Measurements from ENCODE around the gene DNAH5. TPM values are rescaled to one million over a fixed set of nuclear protein-coding genes. Genes with fewer than 3 reads are reported as not detected.

DNAH5 gene
- total RNA-seq, 1 experiment from 2014 or later: 9.7 TPM

DNA sequence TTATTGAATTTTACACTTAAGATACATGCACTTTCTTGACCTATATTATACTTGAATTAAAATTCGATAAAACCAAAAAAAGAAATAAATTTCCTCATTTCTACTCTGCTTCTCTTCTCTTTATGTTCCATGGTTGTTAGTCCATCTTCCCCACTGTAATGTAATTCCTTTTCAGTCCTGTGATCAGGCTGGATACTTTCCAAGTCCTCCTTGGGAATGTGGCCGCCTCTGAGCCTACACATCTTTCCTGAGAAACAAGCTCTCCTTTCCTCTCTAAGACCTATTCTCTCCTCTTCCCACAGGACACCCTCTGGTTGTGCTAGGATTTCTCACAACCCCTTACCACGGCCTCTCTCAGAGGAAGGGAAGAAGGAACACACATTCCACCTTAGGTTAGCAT, 285.1 kb downstream of the DNAH5 start:
- Histone ChIP-seq H3F3A (ENCODE audit: insufficient read depth, low read depth) (no peaks in the 10 kb centered on the region), H3K36me3 (ENCODE audit: low read depth) (no peaks in the 10 kb centered on the region), H3K79me2 (ENCODE audit: low read depth) (no peaks in the 10 kb centered on the region), H2AFZ (no peak overlapping the region), H4K20me1 (ENCODE audit: insufficient read depth) (no peaks in the 10 kb centered on the region), H3K9me2 (ENCODE audit: insufficient read depth) (no peaks in the 10 kb centered on the region), H3K27ac (no peak overlapping the region), H3K4me2 (no peak overlapping the region), H3K4me3 (no peak overlapping the region), H3K4me1 (replicated peaks; ENCODE audit: insufficient read depth) (no peaks in the 10 kb centered on the region), H3K9me3 (ENCODE audit: insufficient read depth, low read depth) (no peaks in the 10 kb centered on the region; the same call in 1 of the 2 replicates), H3K27me3 (ENCODE audit: insufficient read depth, low read depth) (no peaks in the 10 kb centered on the region)
- intact Hi-C loops (cut with micrococcal nuclease; ENCODE audit: unreplicated experiment): no loop called here
- no peak for DNase-seq
- POLR2A ChIA-PET (ENCODE audit: unreplicated experiment): no interaction called here
- TF ChIP-seq, protein P1, sequence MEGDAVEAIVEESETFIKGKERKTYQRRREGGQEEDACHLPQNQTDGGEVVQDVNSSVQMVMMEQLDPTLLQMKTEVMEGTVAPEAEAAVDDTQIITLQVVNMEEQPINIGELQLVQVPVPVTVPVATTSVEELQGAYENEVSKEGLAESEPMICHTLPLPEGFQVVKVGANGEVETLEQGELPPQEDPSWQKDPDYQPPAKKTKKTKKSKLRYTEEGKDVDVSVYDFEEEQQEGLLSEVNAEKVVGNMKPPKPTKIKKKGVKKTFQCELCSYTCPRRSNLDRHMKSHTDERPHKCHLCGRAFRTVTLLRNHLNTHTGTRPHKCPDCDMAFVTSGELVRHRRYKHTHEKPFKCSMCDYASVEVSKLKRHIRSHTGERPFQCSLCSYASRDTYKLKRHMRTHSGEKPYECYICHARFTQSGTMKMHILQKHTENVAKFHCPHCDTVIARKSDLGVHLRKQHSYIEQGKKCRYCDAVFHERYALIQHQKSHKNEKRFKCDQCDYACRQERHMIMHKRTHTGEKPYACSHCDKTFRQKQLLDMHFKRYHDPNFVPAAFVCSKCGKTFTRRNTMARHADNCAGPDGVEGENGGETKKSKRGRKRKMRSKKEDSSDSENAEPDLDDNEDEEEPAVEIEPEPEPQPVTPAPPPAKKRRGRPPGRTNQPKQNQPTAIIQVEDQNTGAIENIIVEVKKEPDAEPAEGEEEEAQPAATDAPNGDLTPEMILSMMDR (conservative IDR thresholded peaks at IDR 0.05): no peak
- TF ChIP-seq EZH2 (IDR thresholded peaks at IDR 0.05; ENCODE audit: low read depth): no peak
- CTCF ChIA-PET: interaction anchor here (0.6 kb wide), 1 partner anchor 576 kb away, joined by 3 read pairs; no protein-coding TSS in a partner anchor
- BruUV-seq (replicated peaks): no TSS peak

DNA sequence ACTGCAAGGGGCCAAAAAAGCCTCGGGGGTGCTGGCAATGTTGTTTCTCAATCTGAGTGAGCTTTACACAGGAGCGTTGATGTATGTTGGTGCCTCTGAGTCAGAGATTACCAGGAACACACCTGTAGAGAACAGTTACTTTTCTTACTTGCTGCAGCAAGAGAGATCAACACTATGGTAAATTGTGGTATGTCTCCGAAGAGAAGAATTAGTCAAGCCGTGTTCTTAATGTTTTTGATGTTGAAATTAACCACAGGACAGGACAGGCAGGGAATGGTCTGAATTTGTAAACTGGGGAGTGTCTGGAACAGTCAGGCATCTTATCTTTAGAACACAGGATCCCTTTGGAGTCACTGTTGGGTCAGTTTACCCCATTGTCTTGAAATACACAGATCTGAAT, 285.7 kb downstream of the DNAH5 start:
- Histone ChIP-seq H3K36me3 (ENCODE audit: low read depth) (no peaks in the 10 kb centered on the region), H4K20me1 (ENCODE audit: insufficient read depth) (no peaks in the 10 kb centered on the region), H2AFZ (no peak overlapping the region), H3K4me1 (replicated peaks; ENCODE audit: insufficient read depth) (no peaks in the 10 kb centered on the region), H3K79me2 (ENCODE audit: low read depth) (no peaks in the 10 kb centered on the region), H3K9me2 (ENCODE audit: insufficient read depth) (no peaks in the 10 kb centered on the region), H3K4me3 (no peak overlapping the region), H3K27me3 (ENCODE audit: insufficient read depth, low read depth) (no peaks in the 10 kb centered on the region), H3K9me3 (ENCODE audit: insufficient read depth, low read depth) (no peaks in the 10 kb centered on the region; the same call in 1 of the 2 replicates), H3K4me2 (no peak overlapping the region), H3K27ac (no peak overlapping the region), H3F3A (ENCODE audit: insufficient read depth, low read depth) (no peaks in the 10 kb centered on the region)
- BruUV-seq (replicated peaks): no TSS peak
- DNase-seq: no peak
- POLR2A ChIA-PET (ENCODE audit: unreplicated experiment): no interaction called here
- no peak for TF ChIP-seq EZH2 (IDR thresholded peaks at IDR 0.05; ENCODE audit: low read depth)
- TF ChIP-seq, protein P1 (conservative IDR thresholded peaks at IDR 0.05): no peak
- intact Hi-C loops (cut with micrococcal nuclease; ENCODE audit: unreplicated experiment): no loop called here
- CTCF ChIA-PET: interaction anchor here (0.6 kb wide), 1 partner anchor 575 kb away, joined by 3 read pairs; no protein-coding TSS in a partner anchor

DNA sequence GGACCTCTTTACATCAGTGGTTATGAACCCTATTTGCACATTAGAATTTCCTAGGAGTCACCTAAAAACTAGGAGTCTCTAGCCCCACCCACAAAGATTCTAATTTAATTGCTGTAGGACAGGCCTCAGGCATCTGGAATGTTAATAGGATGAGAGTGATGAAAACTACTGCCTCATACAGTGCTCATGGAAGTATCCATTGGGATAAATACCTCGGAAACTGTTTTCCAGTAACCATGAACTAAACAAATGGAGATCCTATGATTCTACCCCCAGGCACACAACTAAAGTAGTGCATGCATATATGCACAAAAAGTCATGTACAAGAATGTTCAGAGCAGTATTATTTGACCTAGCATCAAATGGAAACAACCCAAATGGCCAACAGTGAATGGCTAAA, 286.3 kb downstream of the DNAH5 start:
- Histone ChIP-seq H3K27ac (no peak overlapping the region), H3K36me3 (ENCODE audit: low read depth) (no peaks in the 10 kb centered on the region), H4K20me1 (ENCODE audit: insufficient read depth) (no peaks in the 10 kb centered on the region), H3K4me1 (replicated peaks; ENCODE audit: insufficient read depth) (no peaks in the 10 kb centered on the region), H3K4me3 (no peak overlapping the region), H3K79me2 (ENCODE audit: low read depth) (no peaks in the 10 kb centered on the region), H3K27me3 (ENCODE audit: insufficient read depth, low read depth) (no peaks in the 10 kb centered on the region), H3K4me2 (no peak overlapping the region), H3F3A (ENCODE audit: insufficient read depth, low read depth) (no peaks in the 10 kb centered on the region), H2AFZ (no peak overlapping the region), H3K9me3 (ENCODE audit: insufficient read depth, low read depth) (no peaks in the 10 kb centered on the region), H3K9me2 (ENCODE audit: insufficient read depth) (no peaks in the 10 kb centered on the region)
- no peak for TF ChIP-seq EZH2 (IDR thresholded peaks at IDR 0.05; ENCODE audit: low read depth)
- TF ChIP-seq, protein P1 (conservative IDR thresholded peaks at IDR 0.05): no peak
- intact Hi-C loops (cut with micrococcal nuclease; ENCODE audit: unreplicated experiment): no loop called here
- ChIA-PET POLR2A (ENCODE audit: unreplicated experiment) (no interaction called here), CTCF (no interaction called here)
- BruUV-seq (replicated peaks): no TSS peak
- DNase-seq: no peak

Measured in PC-9 (cell line).